Amniotic epithelial cell (primary cell): ENCODE measurements around the gene HOXD13.

Experiments
- DNase-seq: peaks from one replicate; pipeline ENCODE4 v3.0.0-alpha.2; 2010; ENCODE audit warnings: low read depth

Gene HOXD13

DNA sequence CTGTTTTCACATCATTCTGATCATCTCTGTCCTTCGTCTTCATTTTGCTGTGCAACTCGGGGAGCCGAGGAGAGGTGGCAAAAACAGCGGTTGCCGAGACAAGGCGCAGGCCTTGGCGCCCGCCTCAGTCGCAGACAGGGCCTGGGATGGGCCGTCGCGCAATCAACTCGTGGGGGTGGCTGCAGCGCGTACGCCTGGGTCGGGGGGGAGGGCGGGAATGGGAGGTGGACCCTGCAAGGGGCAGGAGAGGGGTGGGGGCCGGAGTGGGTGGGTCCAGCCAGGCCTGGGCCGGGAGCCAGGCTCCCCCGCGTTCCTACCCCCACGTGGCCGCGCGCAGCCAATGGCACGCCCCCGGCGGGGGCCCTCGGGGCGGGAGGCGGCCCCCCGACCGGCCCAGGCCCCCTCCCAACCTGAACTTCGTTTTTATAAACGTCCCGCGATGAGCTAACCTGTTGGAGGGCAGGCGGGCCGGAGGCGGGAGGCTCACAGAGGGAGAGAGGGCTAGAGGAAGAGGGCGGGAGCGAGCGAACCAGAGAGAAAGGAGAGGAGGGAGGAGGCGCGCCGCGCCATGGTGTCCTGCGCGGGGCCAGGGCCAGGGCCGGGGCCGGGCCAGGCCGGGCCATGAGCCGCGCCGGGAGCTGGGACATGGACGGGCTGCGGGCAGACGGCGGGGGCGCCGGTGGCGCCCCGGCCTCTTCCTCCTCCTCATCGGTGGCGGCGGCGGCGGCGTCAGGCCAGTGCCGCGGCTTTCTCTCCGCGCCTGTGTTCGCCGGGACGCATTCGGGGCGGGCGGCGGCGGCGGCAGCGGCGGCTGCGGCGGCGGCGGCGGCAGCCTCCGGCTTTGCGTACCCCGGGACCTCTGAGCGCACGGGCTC is at the start of gene HOXD13:
Gene HOXD13 (plus strand): TSS at position 452 of the 875 bp plus-strand sequence. CDS start 170 bp downstream, at position 622.
- DNase-seq: no peak

- DNase-seq: no peak
Observed at GRCh38 chr2:176056406-176056805, 36.1 kb upstream of the HOXD13 start.

- no peak for DNase-seq
Observed at GRCh38 chr2:176063958-176064357, 28.6 kb upstream of the HOXD13 start.

GRCh38 chr2:176066645-176067588 is 25.6 kb upstream of the HOXD13 start:
- DNase-seq: no peak

DNA sequence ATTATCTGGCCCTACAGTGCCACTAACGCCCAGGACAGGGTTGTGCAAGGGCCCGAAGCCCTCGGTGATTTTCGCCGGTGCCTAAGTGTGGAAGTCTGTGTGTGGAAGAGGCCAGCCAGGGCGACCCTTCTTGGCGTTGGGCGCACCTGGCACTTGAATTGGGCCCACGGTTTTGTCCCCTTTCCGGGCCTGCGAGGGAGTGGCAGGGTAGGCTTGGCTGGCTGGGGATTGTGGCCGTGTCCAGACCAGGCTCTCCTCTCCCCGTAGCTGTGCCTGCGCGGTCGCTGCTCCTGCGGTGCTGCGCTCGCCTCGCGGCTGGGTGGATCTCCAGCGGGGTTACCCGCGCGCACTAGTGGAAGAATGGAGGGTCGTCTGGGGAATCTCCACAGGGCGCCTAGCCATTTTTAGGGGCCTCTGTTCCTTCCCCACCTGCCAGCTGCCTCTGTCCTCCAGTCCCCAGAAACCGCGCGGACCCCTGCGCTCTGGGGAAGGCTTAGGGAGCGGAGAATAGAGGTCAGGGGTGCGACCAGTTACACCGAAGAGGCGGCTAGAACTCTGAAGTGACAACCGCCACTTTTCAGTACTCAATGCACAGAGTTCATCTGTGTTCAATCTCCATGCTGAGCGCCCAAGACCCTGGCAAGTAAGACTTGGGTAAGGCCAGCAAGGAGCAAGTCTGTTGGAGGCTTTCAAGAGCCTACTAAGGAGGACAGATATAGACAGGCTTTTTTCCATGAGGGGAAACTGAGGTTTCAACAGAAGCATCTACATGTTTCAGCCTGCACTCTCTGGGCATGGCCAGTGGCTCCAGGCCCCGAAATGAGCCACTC is 24.7 kb upstream of the HOXD13 start:
- DNase-seq: no peak

DNA sequence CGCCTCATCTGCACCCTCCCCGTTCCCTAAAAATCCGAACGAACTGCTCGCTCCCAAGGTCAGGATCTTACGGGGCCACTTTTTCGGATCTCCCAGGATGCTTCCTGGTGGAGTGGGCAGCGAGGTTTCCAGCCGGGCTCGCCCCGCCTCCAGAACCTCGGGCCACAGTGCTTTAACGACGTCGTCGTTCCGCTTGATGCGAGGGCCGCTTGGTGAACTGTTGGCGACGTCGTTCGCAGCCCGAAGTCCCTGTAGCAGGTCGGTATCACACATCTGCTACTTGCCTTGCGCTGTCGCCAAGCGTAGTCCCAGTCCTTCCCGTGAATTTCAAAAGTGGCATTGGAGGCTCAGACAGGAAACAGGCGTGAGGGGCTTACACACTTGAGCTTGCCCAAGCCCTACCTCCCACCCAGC is 24.1 kb upstream of the HOXD13 start:
- no peak for DNase-seq

GRCh38 chr2:176071330-176072291 is 20.9 kb upstream of the HOXD13 start:
- no peak for DNase-seq

DNA sequence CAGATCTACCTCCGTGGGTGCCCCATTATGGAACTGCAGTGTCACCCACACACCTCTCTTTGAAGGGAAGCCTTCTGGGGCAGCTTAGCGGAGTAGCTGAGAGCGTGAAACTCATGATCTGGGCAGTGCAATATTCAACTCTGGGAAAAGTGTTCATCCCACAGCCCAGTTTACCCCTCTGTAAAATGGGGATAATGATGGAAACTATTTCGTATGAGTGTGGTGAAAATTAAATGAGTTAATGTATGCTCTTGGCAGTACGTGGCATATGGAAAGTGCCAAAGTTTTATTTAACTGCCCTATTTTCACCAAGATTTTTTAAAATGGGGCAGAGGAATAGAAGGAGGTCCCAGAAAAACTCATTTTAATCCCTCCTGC is 20.2 kb upstream of the HOXD13 start:
- DNase-seq: no peak

- DNase-seq: no peak
Observed at GRCh38 chr2:176072951-176073904, 19.3 kb upstream of the HOXD13 start.

DNA sequence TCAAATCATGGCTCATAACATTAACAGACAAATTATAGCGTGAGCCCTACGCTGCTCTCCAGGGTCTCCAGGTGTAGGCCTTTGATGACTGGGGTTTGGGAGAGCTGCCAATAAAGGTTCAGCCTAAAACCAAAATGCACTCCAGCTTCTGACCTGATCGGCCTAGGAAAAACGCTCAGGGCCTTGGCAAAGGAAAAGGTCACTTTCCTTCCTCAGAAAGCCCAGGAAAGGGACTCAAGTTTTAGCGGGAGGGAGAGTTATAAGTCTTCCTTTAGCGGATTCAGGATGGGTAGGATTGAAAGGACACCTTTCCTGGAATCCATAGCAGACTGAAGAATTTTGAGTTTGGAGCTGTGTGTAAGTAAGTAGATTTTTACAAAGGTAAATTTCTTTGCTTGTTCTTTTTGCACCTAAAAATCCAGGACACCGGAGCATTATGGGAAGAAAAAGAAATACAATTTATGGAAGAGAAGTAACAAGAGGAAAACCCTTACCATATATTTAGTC is 17.5 kb upstream of the HOXD13 start:
- no peak for DNase-seq

DNA sequence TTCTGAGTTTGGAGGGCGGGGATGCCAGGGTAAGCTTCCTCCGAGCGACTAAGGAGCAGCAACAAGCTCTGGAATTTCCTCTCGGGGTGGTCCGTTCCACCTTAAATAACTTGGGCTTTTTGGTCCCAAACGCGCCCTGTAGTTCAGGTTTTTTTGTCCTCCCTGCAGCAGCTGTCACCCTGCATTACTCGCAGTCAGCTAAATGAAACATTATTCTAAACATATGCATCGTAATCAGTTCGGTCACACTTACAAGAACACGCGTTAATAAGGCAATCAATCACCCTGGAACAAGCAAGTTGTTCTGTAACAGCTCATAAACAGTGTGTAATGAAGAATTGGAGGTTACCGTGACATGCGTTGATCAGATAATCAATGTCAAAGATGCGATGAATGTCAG is 17.0 kb upstream of the HOXD13 start:
- DNase-seq: no peak

DNA sequence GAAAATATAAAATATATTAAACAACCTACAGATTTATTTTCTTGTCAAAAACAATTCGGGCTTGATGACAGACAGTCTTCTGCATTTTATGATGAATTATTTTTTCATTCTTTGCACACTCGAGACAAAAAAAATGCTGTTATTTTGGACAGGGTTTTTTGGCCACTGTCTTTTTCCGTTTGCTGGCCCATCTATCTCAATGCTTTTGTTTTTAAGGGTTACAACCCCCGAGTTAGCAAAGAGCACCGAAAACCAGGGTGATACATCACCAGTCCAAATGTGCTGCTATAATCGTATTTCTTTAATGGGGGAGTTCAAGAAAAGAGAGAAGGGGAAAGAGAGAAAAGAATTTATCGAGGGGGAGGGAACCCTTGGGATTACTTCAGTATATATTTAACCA is 16.5 kb upstream of the HOXD13 start:
- no peak for DNase-seq

DNA sequence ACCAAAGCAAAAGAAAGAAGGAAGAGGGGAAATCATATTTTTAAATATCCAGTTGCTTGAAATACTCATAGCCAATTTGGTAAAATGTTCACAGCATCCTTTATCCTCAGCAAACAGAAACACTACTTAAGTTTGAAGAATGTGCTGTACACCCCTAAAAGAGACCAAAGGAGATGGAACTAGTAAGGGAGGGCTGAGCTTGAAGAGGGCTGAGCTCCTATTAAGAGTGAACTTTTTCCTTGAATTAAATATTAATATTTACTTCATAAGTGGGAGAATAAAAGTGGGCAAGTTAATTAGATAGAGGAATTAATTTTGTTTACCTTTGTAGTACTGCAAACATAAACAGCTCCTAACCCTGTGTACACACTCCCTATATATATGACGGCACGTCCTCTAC is 15.7 kb upstream of the HOXD13 start:
- DNase-seq: no peak

DNA sequence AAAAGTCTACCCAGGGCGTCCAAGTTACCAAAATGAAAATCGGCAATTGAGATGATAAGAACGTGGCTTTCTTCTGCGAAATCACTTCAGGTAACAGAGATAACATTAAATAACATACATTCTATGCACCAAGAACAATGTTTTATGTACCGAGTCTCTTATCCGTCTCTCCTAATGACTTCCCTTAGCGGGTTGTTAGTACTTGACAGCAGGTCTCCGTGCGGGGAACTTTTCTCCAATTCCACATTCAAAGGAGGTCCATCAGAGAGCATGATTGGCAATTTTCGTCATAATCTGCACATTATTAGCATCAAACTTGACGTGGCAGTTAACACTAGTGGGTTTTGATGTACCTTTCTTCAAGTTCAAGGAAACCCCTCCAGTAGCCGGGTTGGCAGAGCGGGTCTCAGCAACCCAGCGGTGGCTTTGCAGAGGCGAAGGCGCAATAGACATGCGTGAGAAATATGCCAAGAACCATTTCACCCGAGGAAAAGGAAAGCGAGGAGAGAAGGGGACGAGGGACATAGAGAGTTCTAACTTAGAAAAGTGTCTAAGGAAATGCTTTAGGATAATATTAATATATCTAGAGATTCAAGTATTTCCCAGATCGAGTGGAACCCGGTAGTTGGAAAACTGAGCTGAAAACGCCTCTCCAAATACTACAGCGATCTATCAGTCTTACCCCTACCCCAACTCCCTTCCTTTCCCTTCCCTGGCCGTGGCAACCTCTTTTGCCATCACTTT is 13.8 kb upstream of the HOXD13 start:
- DNase-seq: no peak

DNA sequence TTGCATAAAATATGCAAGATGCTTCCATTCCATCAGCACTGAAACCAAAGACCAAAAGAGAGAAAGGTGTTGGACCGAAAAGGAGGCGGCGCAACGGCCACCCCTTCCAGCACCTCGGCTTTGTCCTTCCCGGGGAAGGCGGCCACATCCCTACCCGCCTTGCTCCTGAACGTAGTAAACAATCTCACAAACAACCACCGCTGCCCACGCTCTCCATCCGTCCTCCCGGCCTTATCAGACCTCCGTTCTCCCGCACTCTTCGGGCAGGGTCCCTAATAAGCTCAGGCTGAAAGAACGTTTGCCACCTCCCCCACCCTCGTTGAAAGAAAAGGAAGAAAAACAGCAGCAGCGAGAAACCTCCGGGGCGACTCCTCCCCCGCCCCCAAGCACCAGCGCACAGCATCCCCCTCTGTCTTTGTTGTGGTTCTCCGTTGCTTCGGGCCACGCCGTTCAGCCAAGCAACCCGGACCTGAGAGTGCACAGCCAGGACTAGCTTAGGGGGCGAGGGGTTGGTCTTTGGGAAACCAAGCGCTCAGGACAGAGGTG is 13.2 kb upstream of the HOXD13 start:
- DNase-seq: no peak

- no peak for DNase-seq
Observed at GRCh38 chr2:176079831-176080539, 12.5 kb upstream of the HOXD13 start.

- DNase-seq: no peak
Observed at GRCh38 chr2:176080540-176081375, 11.8 kb upstream of the HOXD13 start.
